Endothelial cell of umbilical vein (primary cell): ENCODE measurements around the gene ZMYM4. TPM values are rescaled to one million over a fixed set of nuclear protein-coding genes. Genes with fewer than 3 reads are reported as not detected.

Experiments
- BruUV-seq: library from RNA; stranded (reverse); fragments of 400-500 nt; replicated peaks from 2 replicates; lab custom pipeline; 2021; lab: Mats Ljungman, UMichigan
- CTCF ChIA-PET: fragments of 300-600, 350-600 bp; sonication (Branson Sonifier 250); formaldehyde crosslinking; loops from one replicate; lab custom pipeline; 2021; ENCODE audit warnings: antibody characterized with exemption, inconsistent platforms; lab: Charles Lee
- POLR2A ChIA-PET: fragments of 300-600, 350-600 bp; sonication (Branson Sonifier 250); formaldehyde crosslinking; loops from one replicate; lab custom pipeline; 2021; ENCODE audit warnings: antibody characterized with exemption, inconsistent platforms; lab: Charles Lee
- DNase-seq: peaks from one replicate; pipeline ENCODE4 v3.0.0-alpha.2; 2011; ENCODE audit warnings: low read depth, low spot score
- FAIRE-seq: peaks from 2 replicates; lab custom pipeline; 2011; peaks lifted over from hg19 to GRCh38; lab: Jason Lieb, UNC
- H2AFZ ChIP-seq: 2 replicates; pipeline ENCODE4 v1.6.0; 2012; ENCODE audit warnings: low read depth, low read length, control low read depth, inconsistent platforms
- H3K27ac ChIP-seq: 2 replicates; pipeline ENCODE4 v1.5.1; 2011; ENCODE audit warnings: low read depth, mild to moderate bottlenecking, control low read depth, low read length, moderate library complexity; ENCODE audit not compliant: insufficient read depth
- H3K27me3 ChIP-seq, 2 experiments: 2 replicates each; pipeline versions ENCODE4 v1.6.0 to v1.6.1; 2011; ENCODE audit warnings: low read length in 2 of 2, mixed read lengths in 1 of 2; ENCODE audit not compliant: control insufficient read depth in 2 of 2, insufficient read depth in 2 of 2
- H3K36me3 ChIP-seq, 2 experiments: 2 replicates in 1 of 2; 3 replicates in 1 of 2; pipeline ENCODE4 v1.5.1; 2011; ENCODE audit warnings: low read length in 2 of 2, mild to moderate bottlenecking in 1 of 2, moderate library complexity in 1 of 2; ENCODE audit not compliant: control insufficient read depth in 2 of 2, insufficient read depth in 2 of 2; ENCODE audit errors: extremely low read depth in 1 of 2
- H3K4me1 ChIP-seq: 3 replicates; pipeline ENCODE4 v1.5.1; 2011; ENCODE audit warnings: mild to moderate bottlenecking, low read length; ENCODE audit not compliant: control insufficient read depth, insufficient read depth; ENCODE audit errors: extremely low read depth
- H3K4me2 ChIP-seq: 2 replicates; pipeline ENCODE4 v1.6.1; 2011; ENCODE audit warnings: low read length, control low read depth, mixed read lengths; ENCODE audit not compliant: insufficient read depth
- H3K4me3 ChIP-seq, 3 experiments: fragments of 200-600 bp in 1 of 3; sonication (generic), shearing (Covaris generic) in 1 of 3; replicated peaks in 1 of 3; 2 replicates each; pipeline ENCODE4 v1.5.1; 2011 to 2016; ENCODE audit warnings: control low read depth in 3 of 3, low read length in 3 of 3, mild to moderate bottlenecking in 2 of 3, inconsistent platforms in 1 of 3, low read depth in 1 of 3, moderate library complexity in 1 of 3; ENCODE audit not compliant: insufficient read depth in 1 of 3
- H3K79me2 ChIP-seq: 2 replicates; pipeline ENCODE4 v1.6.0; 2012; ENCODE audit warnings: low read length, inconsistent platforms; ENCODE audit not compliant: control insufficient read depth, insufficient read depth
- H3K9ac ChIP-seq: replicated peaks from 2 replicates; pipeline ENCODE3; 2011; ENCODE audit warnings: low read length, control low read depth; ENCODE audit not compliant: insufficient read depth; ENCODE audit errors: extremely low read depth
- H3K9me1 ChIP-seq: replicated peaks from 3 replicates; pipeline ENCODE4 v1.6.0; 2011; ENCODE audit warnings: mild to moderate bottlenecking, low read length; ENCODE audit not compliant: control insufficient read depth, insufficient read depth; ENCODE audit errors: extremely low read depth
- H3K9me3 ChIP-seq: replicated peaks from 2 replicates; pipeline ENCODE4 v1.5.1; 2012; ENCODE audit warnings: low read length, inconsistent platforms; ENCODE audit not compliant: control insufficient read depth, insufficient read depth
- H4K20me1 ChIP-seq: replicated peaks from 2 replicates; pipeline ENCODE3; 2011; ENCODE audit warnings: mild to moderate bottlenecking, low read length; ENCODE audit not compliant: control insufficient read depth, insufficient read depth; ENCODE audit errors: extremely low read depth
- EZH2 ChIP-seq: IDR thresholded peaks from 2 replicates; pipeline ENCODE4 v1.6.1; 2012; ENCODE audit warnings: borderline replicate concordance, low read depth, mild to moderate bottlenecking, moderate library complexity, low read length, inconsistent platforms; ENCODE audit not compliant: severe bottlenecking
- FOS ChIP-seq: IDR thresholded peaks from 2 replicates; pipeline ENCODE4 v1.6.1; 2011; ENCODE audit warnings: mild to moderate bottlenecking, low read length, moderate library complexity, borderline replicate concordance; ENCODE audit not compliant: insufficient read depth
- GATA2 ChIP-seq: IDR thresholded peaks from 2 replicates; pipeline ENCODE4 v1.7.0; 2011; ENCODE audit warnings: low read depth, mild to moderate bottlenecking, moderate library complexity, mixed read lengths, low read length; ENCODE audit not compliant: insufficient read length, insufficient read depth
- JUN ChIP-seq: IDR thresholded peaks from 2 replicates; pipeline ENCODE4 v1.6.1; 2011; ENCODE audit warnings: borderline replicate concordance, low read depth; ENCODE audit not compliant: insufficient read length, insufficient read depth
- MYC ChIP-seq: IDR thresholded peaks from one replicate; pipeline ENCODE4 v1.6.1; 2011; ENCODE audit warnings: mild to moderate bottlenecking, low read depth, low read length
- POLR2A ChIP-seq: IDR thresholded peaks from 2 replicates; pipeline ENCODE4 v1.6.1; 2012; ENCODE audit warnings: low read depth, mild to moderate bottlenecking, control low read depth, low read length
- POLR2AphosphoS5 ChIP-seq: IDR thresholded peaks from 2 replicates; pipeline ENCODE4 v1.6.1; 2012; ENCODE audit warnings: low read depth, mild to moderate bottlenecking, control low read depth, low read length, moderate library complexity; ENCODE audit not compliant: insufficient read depth
- dilution Hi-C: fragments of 300-500 bp; cut with MboI; formaldehyde crosslinking; loops from one replicate; pipeline ENCODE4 v1.15.0; 2019; ENCODE audit warnings: low sequenced_read_pairs; ENCODE audit not compliant: extremely low pct_ligation_motif_present
- intact Hi-C: fragments of 100-400 bp; cut with micrococcal nuclease; formaldehyde crosslinking; loops from one replicate; pipeline ENCODE4 v1.10.0; 2022
- polyA plus RNA-seq, 4 experiments: library from polyadenylated mRNA; depleted of rRNA in 3 of 4; stranded (reverse) in 3 of 4; unstranded in 1 of 4; fragments of >200 nt; gene quantifications; 2 replicates each; pipeline versions ENCODE4 v1.2.1 to v1.2.3, GENCODE V29; 2011 to 2012; ENCODE audit warnings: missing spikeins in 1 of 4
- total RNA-seq: library from RNA; stranded (reverse); gene quantifications from 2 replicates; pipeline ENCODE4 v1.2.3, GENCODE V29; 2021
- TF ChIP-seq, protein P1 (sequence below): IDR thresholded peaks from 2 replicates; pipeline ENCODE4 v1.6.1; 2011; ENCODE audit not compliant: insufficient read depth, insufficient read length
- TF ChIP-seq, protein P2 (sequence below), 2 donors: IDR thresholded peaks; 1 replicate in 1 of 2; 2 replicates in 1 of 2; pipeline ENCODE4 v1.5.1; 2011; ENCODE audit warnings: low read length in 2 of 2, mild to moderate bottlenecking in 2 of 2, moderate library complexity in 2 of 2, control low read depth in 1 of 2, inconsistent platforms in 1 of 2, low read depth in 1 of 2; ENCODE audit not compliant: insufficient read depth in 1 of 2; ENCODE audit errors: extremely low read depth in 1 of 2

The ZMYM4 gene
- total and polyA plus RNA-seq, 2 donors (not counting 3 experiments of a cell fraction or from before 2014, with no cell fraction given), result 15.3 to 65.0 TPM

DNA sequence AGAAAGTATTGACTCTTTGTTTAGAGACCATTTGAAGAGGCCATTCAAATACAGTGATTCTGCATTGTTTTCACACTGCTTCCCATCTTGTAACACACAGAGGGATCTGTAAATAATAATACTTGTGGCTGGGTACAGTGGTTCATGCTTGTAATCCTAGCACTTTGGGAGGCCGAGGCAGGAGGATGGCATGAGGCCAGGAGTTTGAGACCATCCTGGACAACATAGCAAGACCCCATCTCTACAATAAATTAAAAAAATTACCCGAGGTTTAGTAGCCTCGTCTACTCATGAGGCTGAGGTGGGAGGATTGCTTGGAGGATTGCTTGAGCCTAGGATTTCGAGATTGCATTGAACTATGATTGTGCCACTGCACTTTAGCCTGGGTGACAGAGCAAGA is 5.7 kb downstream of the ZMYM4 start:
- no peak for TF ChIP-seq EZH2
- TF ChIP-seq MYC, result no peak
- TF ChIP-seq, protein P1, sequence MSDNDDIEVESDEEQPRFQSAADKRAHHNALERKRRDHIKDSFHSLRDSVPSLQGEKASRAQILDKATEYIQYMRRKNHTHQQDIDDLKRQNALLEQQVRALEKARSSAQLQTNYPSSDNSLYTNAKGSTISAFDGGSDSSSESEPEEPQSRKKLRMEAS, result no peak
- FAIRE-seq, result no peak
- dilution Hi-C loops, result no loop called here
- no peak overlapping the region for H3K9ac ChIP-seq
- no peaks in the 10 kb centered on the region for H3K9me3 ChIP-seq
- H3K4me2 ChIP-seq, result no peak overlapping the region
- peaks cover 89% of the 10 kb centered on the region for H3K79me2 ChIP-seq
- intact Hi-C loops, result no loop called here
- H3K9me1 ChIP-seq, result no peaks in the 10 kb centered on the region
- H3K4me1 ChIP-seq, result peaks cover 5% of the 10 kb centered on the region
- BruUV-seq, result no TSS peak
- H4K20me1 ChIP-seq, result peaks cover 4% of the 10 kb centered on the region
- H3K27me3 ChIP-seq, result no peaks in the 10 kb centered on the region
- CTCF ChIA-PET, result no interaction called here
- POLR2A ChIA-PET, result no interaction called here
- no peak overlapping the region for H2AFZ ChIP-seq
- no peak overlapping the region for H3K4me3 ChIP-seq
- no peak for DNase-seq
- no peaks in the 10 kb centered on the region for H3K36me3 ChIP-seq
- no peak overlapping the region for H3K27ac ChIP-seq

DNA sequence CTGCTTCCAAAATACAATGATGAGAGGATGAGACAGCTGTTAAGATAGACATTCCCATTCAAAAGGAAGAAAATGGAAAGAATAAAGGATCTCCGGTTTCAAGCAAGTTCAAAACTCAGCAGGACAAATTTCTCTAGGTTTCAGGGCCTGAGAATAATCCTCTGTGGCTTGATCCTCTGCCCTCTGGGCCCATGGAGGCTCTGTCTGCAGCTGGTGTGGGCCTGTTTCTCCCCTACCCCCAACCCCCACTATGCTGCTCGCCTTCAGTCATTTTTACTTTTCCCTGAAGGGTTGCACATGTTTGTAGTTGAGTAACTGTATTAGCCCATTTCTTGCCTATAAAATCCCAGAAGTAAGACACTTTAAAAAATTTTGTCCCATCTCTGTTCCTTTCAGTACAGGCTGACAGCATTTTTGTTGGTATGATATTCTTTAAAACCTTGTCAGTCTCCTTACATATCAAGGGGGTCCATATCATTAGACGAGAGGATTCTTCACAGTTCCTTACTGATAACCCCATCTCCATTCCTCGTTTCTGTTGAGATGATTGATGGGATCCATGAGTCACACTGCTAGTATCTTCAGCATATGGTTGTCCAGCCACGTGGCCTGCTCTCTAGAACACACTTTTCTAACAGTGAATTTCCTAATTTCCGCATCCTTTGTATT is 10.5 kb downstream of the ZMYM4 start:
- no peak for FAIRE-seq
- no peaks in the 10 kb centered on the region for H3K4me1 ChIP-seq
- H3K9me1 ChIP-seq, result no peaks in the 10 kb centered on the region
- DNase-seq, result no peak
- no peaks in the 10 kb centered on the region for H3K36me3 ChIP-seq
- no peak overlapping the region for H3K9ac ChIP-seq
- H3K27ac ChIP-seq, result no peak overlapping the region
- no peaks in the 10 kb centered on the region for H3K9me3 ChIP-seq
- no peak overlapping the region for H2AFZ ChIP-seq
- ChIA-PET POLR2A (no interaction called here), CTCF (no interaction called here)
- H3K4me3 ChIP-seq, result no peak overlapping the region
- dilution Hi-C loops, result no loop called here
- intact Hi-C loops, result no loop called here
- TF ChIP-seq, protein P2, sequence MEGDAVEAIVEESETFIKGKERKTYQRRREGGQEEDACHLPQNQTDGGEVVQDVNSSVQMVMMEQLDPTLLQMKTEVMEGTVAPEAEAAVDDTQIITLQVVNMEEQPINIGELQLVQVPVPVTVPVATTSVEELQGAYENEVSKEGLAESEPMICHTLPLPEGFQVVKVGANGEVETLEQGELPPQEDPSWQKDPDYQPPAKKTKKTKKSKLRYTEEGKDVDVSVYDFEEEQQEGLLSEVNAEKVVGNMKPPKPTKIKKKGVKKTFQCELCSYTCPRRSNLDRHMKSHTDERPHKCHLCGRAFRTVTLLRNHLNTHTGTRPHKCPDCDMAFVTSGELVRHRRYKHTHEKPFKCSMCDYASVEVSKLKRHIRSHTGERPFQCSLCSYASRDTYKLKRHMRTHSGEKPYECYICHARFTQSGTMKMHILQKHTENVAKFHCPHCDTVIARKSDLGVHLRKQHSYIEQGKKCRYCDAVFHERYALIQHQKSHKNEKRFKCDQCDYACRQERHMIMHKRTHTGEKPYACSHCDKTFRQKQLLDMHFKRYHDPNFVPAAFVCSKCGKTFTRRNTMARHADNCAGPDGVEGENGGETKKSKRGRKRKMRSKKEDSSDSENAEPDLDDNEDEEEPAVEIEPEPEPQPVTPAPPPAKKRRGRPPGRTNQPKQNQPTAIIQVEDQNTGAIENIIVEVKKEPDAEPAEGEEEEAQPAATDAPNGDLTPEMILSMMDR (IDR thresholded peaks at IDR 0.05; ENCODE audit: extremely low read depth in 1 of 2, insufficient read depth in 1 of 2, low read depth in 1 of 2, low read length in 2 of 2), result no peak
- TF ChIP-seq GATA2, result no peak
- no peak for TF ChIP-seq POLR2A
- no peak for TF ChIP-seq MYC
- TF ChIP-seq JUN, result no peak
- no peak for TF ChIP-seq POLR2AphosphoS5
- TF ChIP-seq EZH2, result no peak
- no peak for TF ChIP-seq FOS
- TF ChIP-seq, protein P1, result no peak
- no TSS peak for BruUV-seq
- H3K27me3 ChIP-seq, result no peaks in the 10 kb centered on the region
- H3K4me2 ChIP-seq, result no peak overlapping the region
- H3K79me2 ChIP-seq, result peaks cover 74% of the 10 kb centered on the region
- peaks cover 4% of the 10 kb centered on the region for H4K20me1 ChIP-seq
